Colonic mucosa (tissue), 4 donors: ENCODE measurements around the gene GDF10. TPM values are rescaled to one million over a fixed set of nuclear protein-coding genes. Genes with fewer than 3 reads are reported as not detected.

ENCODE experiments used
- DNase-seq: peaks from one replicate; pipeline ENCODE4 v3.0.0-alpha.2; 2020
- H3K27ac ChIP-seq: fragments of 200-600 bp; one replicate; pipeline ENCODE4 v1.8.0; 2021
- H3K27me3 ChIP-seq: fragments of 200-600 bp; one replicate; pipeline ENCODE4 v1.8.0; 2021
- H3K36me3 ChIP-seq: fragments of 200-600 bp; one replicate; pipeline ENCODE4 v1.8.0; 2021
- H3K4me1 ChIP-seq: fragments of 200-600 bp; one replicate; pipeline ENCODE4 v1.8.0; 2021; ENCODE audit warnings: mild to moderate bottlenecking
- H3K4me3 ChIP-seq: fragments of 200-600 bp; one replicate; pipeline ENCODE4 v1.8.0; 2021
- H3K9ac ChIP-seq, 2 donors: one replicate each; pipeline ENCODE4 v1.7.0; 2013; ENCODE audit warnings: control low read depth in 2 of 2, low read depth in 2 of 2, low read length in 2 of 2
- H3K9me3 ChIP-seq: fragments of 200-600 bp; one replicate; pipeline ENCODE4 v1.8.0; 2021
- intact Hi-C: fragments of 100-400 bp; cut with DNase I; formaldehyde crosslinking; loops from one replicate; pipeline ENCODE4 v1.14.1; 2022
- total RNA-seq, 2 donors: library from RNA; stranded (reverse); fragmentation: NEBNext Ultra II Directional in 1 of 2; extraction: Animal tissue kit (Norgen Biotek cat#: 25700) in 1 of 2; gene quantifications; one replicate each; pipeline ENCODE4 v1.2.1, GENCODE V29; 2021
- TF ChIP-seq, protein P1 (sequence below): fragments of 200-600 bp; IDR thresholded peaks from one replicate; pipeline ENCODE4 v1.8.0; 2022; ENCODE audit warnings: antibody characterized with exemption, mild to moderate bottlenecking
- donor health status: healthy.
- donor health status: DM: no; HTN: no; CAD: no.
- donor health status: DM: no; HTN: no; CAD: no.

GDF10 gene
- total RNA-seq, 2 donors from 2014 or later: 0.10 to 0.37 TPM

DNA sequence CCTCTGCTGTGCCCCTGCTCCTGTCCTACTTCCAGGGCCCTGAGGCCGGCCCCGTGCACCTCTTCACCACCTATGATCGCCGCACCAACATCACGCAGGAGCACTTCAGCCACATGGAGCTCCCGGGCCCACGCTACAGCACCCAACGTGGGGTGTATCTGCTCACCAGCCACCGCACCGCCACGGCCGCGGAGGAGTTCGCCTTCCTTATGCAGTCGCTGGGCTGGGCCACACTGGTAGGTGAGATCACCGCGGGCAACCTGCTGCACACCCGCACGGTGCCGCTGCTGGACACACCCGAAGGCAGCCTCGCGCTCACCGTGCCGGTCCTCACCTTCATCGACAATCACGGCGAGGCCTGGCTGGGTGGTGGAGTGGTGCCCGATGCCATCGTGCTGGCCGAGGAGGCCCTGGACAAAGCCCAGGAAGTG is 50.0 kb downstream of the GDF10 start:
- Histone ChIP-seq H3K27me3 (no peaks in the 10 kb centered on the region), H3K4me3 (no peak overlapping the region), H3K27ac (no peak overlapping the region), H3K36me3 (no peaks in the 10 kb centered on the region), H3K4me1 (no peaks in the 10 kb centered on the region), H3K9me3 (no peaks in the 10 kb centered on the region), H3K9ac (no peak overlapping the region)
- TF ChIP-seq, protein P1, sequence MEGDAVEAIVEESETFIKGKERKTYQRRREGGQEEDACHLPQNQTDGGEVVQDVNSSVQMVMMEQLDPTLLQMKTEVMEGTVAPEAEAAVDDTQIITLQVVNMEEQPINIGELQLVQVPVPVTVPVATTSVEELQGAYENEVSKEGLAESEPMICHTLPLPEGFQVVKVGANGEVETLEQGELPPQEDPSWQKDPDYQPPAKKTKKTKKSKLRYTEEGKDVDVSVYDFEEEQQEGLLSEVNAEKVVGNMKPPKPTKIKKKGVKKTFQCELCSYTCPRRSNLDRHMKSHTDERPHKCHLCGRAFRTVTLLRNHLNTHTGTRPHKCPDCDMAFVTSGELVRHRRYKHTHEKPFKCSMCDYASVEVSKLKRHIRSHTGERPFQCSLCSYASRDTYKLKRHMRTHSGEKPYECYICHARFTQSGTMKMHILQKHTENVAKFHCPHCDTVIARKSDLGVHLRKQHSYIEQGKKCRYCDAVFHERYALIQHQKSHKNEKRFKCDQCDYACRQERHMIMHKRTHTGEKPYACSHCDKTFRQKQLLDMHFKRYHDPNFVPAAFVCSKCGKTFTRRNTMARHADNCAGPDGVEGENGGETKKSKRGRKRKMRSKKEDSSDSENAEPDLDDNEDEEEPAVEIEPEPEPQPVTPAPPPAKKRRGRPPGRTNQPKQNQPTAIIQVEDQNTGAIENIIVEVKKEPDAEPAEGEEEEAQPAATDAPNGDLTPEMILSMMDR: no peak
- DNase-seq: no peak
- intact Hi-C loops: no loop called here

DNA sequence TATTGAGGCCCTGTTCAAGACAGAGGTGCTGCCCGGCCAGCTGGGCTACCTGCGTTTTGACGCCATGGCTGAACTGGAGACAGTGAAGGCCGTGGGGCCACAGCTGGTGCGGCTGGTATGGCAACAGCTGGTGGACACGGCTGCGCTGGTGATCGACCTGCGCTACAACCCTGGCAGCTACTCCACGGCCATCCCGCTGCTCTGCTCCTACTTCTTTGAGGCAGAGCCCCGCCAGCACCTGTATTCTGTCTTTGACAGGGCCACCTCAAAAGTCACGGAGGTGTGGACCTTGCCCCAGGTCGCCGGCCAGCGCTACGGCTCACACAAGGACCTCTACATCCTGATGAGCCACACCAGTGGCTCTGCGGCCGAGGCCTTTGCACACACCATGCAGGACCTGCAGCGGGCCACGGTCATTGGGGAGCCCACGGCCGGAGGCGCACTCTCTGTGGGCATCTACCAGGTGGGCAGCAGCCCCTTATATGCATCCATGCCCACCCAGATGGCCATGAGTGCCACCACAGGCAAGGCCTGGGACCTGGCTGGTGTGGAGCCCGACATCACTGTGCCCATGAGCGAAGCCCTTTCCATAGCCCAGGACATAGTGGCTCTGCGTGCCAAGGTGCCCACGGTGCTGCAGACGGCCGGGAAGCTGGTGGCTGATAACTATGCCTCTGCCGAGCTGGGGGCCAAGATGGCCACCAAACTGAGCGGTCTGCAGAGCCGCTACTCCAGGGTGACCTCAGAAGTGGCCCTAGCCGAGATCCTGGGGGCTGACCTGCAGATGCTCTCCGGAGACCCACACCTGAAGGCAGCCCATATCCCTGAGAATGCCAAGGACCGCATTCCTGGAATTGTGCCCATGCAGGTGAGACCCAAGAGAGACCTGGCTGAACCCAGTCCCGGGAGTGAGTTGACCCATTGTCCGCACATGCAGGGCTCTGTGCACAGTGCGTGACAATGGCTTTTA is 51.0 kb downstream of the GDF10 start:
- Histone ChIP-seq H3K4me3 (no peak overlapping the region), H3K4me1 (no peaks in the 10 kb centered on the region), H3K27ac (no peak overlapping the region), H3K36me3 (no peaks in the 10 kb centered on the region), H3K27me3 (no peaks in the 10 kb centered on the region), H3K9ac (no peak overlapping the region), H3K9me3 (no peaks in the 10 kb centered on the region)
- TF ChIP-seq, protein P1: no peak
- no peak for DNase-seq
- intact Hi-C loops: no loop called here

DNA sequence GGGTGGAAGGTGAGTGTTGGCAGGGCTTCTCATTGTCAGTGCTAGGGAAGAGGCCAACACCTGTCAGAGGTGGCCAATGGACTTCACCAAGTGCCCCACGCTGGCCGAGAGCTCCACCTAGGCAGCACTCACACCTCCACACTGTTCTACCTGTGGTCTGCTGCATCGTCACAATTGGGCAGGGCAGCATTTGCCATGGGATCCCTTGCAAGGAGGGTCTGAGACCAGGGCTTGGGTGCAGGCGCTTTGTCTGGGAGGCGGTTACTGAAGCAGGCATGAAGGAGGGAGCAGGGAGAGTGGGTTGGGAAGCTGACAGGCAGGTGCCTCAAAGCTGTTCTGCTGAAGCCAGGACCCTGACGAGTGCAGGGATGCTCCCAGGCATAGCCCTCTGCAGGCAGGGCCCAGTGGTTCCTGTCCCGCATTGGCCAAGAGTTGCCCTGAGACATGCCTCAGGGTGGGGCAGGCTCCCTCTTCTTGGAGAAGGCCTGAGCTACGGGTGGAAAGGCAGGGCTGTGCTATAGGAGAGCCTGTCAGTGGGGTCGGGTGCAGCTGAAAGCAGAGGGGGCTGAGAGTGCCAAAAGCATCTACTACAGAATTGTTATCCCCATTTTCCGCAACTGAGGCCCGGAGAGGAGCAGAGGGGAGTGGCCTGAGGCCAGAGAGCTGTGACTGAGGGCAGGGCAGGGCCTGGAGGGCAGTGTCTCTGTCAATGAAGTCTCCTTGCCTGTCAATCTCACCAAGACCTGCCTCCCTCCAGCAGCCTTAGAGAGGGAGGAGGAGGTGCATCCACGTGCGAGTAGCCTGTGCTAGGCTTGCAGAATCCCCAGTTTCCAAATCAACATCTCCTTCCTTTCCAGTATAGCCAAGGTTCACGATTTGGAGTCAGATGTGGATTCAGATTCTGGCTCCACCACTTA is 52.2 kb downstream of the GDF10 start:
- Histone ChIP-seq H3K9ac (no peak overlapping the region), H3K36me3 (no peaks in the 10 kb centered on the region), H3K9me3 (no peaks in the 10 kb centered on the region), H3K27ac (no peak overlapping the region), H3K4me3 (no peak overlapping the region), H3K4me1 (no peaks in the 10 kb centered on the region), H3K27me3 (no peaks in the 10 kb centered on the region)
- TF ChIP-seq, protein P1: no peak
- intact Hi-C loops: no loop called here
- DNase-seq: no peak

DNA sequence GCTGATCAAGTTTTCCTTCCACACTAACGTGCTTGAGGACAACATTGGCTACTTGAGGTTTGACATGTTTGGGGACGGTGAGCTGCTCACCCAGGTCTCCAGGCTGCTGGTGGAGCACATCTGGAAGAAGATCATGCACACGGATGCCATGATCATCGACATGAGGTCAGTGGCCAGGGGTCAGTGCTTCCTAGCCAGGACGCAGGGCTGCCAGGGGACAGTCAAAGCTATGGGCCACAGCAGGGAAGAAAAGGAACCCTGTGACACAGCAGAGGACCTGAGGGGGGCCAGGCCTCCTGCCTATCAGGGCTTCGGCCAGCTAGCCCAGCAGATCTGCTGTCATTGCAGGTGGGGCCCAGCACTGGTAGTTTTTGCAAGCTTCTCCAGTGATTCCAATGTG is 53.4 kb downstream of the GDF10 start:
- intact Hi-C loops: no loop called here
- Histone ChIP-seq H3K27ac (no peak overlapping the region), H3K4me1 (no peaks in the 10 kb centered on the region), H3K4me3 (no peak overlapping the region), H3K36me3 (no peaks in the 10 kb centered on the region), H3K27me3 (no peaks in the 10 kb centered on the region), H3K9me3 (no peaks in the 10 kb centered on the region), H3K9ac (no peak overlapping the region)
- DNase-seq: no peak
- TF ChIP-seq, protein P1: no peak

DNA sequence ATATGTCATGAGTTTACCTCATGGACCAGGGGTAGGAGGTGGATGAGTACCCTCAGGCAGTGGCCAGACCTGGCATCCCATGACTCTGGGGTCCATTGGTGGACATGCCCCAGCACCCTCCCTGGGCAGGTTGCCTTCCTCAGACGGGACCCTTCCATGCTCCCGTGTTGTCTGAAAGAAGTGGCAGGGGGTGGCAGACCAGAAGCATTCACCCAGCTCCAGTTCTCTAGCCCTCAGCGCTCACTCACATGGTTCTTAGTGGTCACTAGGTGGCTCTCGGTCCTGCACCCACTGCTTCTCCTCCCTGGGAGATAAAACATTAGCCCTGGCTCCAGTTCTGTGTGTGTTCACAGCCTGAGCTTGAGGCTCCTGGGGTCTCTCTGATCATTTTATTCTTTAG is 54.2 kb downstream of the GDF10 start:
- Histone ChIP-seq H3K9me3 (no peaks in the 10 kb centered on the region), H3K9ac (no peak overlapping the region), H3K36me3 (no peaks in the 10 kb centered on the region), H3K27ac (no peak overlapping the region), H3K27me3 (no peaks in the 10 kb centered on the region), H3K4me1 (no peaks in the 10 kb centered on the region), H3K4me3 (no peak overlapping the region)
- intact Hi-C loops: no loop called here
- DNase-seq: no peak
- TF ChIP-seq, protein P1: no peak
